Activated CD8-positive, alpha-beta memory T cell treated with anti-CD3 and anti-CD28 coated beads, Interleukin-2, amount 50 U/mL, for 4 hours (primary cell): ENCODE results near the gene SYCP2.
A peak's percentile ranks its signal among the peaks of the same experiment; 100 is the strongest.

Source experiments
- DNase-seq: peaks from one replicate; pipeline ENCODE4 v3.0.0-alpha.2; 2020

The SYCP2 gene

DNA sequence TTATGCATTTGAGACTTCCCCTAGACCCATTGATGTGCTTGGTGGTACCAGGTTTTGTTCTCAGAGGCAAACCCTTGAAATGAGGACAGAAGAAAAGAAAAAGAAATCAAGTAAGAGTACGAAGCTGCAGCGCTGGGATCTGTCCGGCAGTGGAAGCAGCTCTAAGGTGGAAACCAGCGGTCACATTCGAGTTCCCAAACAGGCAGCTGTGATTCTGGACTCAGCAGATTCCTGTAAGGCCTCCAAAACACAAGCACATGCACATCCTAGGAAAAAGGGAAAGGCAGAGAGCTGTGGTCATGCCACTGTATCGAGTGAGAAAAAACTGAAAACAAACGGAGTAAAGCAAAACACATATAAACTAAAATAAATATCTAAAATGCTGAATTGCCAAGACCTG is 11.3 kb upstream of the SYCP2 start:
- DNase-seq, result no peak

DNA sequence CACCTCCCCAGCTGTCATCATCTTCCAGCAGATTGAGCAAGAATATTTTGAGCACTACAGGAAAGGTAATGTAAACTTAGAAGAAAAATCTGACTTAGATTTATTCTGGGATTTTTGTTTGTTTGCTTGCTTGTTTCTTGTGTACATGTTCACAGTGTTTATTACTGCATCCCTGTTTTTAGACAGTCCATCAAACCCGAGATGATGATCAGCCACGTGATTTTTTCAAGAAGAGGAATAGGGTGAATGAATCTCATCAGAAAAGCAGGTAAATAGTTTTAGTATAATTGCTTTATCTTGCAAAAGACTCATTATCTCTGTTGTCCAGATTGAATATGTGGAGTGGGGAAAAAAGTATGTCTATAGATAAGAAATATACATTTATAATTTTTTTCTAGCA is 8.8 kb upstream of the SYCP2 start:
- no peak for DNase-seq

GRCh38 chr20:59940956-59941294 is 7.5 kb upstream of the SYCP2 start:
- DNase-seq, result no peak

DNA sequence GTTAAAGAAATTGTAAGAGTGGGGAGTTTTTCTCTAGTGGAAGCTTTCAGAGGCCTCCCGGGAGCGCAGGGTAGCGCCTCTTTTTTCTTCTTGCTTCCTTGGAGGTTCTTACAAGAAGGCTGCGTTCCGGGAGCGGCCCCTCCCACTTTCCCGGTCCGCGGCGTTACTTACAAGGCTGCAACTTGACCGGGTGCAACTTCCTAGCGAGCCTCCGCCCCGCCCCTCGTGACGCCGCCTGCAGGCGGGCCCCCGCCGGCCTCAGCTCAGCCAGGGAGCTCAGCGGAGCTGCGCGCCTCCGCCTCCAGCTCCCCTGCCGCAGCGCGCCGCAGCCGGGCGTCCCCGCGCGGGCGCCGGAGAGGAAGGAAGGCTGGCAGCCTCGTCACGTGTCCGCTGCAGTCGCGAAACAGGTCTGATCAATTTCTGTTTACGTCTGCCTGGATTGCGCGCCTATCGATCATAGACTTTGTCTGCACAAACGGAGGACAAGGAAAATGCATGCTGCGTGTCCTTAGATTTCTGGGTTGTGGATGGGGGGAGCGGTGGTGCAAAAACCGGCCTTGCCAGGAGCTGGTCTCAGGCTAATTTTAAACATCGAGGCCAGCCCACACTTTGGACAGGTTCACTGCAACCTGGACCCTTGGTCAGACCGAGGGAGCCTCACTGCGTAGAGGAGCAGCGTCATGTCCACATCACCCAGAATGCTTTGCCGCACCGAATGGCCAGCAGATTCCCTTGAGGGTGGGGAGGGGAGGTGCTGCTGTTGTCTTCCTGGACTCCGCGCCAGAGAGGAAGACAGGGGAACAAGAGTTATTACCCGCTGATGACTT is 6.9 kb upstream of the SYCP2 start, which contains the start of the genes FAM217B and PPP1R3D:
TSS of gene FAM217B (plus strand) at position 261 of the 827 bp plus-strand sequence. CDS start 3,555 bp downstream, outside the sequence.
TSS of gene PPP1R3D (minus strand) at position 177 of the 827 bp plus-strand sequence. CDS start 374 bp downstream, outside the sequence.
- peak; percentile 88 for DNase-seq

GRCh38 chr20:59939879-59940128 is 6.4 kb upstream of the SYCP2 start:
- DNase-seq, result no peak

DNA sequence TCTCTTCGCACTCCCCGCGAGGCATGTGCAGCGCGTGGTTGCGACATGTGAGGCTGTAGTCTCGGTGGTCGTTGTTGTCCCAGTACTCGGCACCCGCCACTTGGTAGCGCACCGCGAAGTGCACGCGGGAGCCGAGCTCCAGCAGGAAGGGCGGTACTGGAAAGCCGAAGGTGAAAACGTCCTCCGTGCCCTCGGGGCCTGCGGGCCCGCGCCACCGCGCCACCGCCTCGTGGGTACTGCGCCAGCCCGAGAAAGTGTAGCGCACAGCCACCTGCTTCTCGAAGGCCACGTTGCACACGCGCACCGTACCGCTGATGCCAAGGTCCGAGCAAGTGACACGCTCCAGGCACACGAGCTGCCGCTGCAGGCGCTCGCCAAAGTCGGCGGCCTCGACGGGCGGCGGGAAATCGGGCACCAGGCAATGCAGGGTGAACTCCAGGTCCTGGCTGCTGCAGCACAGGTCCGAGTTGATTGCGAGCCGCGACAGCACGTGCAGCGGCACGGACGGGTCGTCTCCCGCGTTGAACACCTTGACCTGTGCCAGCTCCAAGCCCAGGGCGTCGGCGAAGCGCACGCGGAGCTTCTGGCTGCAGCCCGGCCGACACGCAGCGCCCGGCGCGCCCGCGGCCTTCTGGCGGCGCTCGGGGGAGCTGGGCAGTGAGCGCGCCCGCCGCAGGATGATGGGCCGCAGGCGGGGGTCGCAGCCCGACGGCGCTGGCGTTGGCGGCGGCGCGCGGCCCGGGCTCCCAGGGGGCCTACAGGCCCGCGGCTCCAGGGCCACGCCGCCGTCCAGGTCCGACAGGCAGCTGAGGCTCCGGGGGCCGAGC is 5.8 kb upstream of the SYCP2 start:
- peak; percentile 16 for DNase-seq

GRCh38 chr20:59938696-59939051 is 5.2 kb upstream of the SYCP2 start:
- DNase-seq, result no peak

DNA sequence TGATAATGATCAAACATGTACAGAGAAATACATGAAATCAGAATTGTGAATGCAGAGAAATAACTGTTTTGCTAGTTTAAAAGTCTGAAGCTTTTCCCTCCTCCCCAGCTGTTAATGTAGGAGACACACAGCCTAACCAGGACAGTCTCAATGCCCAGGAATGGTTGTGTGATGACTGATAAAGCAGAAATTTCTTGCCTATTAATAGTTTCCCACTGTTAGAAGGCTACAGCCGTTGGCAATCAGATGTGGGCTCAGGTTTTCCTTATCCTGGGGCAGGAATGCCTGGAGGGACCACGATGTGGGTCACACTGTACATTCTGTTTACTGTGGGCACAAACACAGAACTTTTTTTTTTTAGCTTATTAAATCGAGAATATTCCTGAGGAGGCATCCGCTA is 4.8 kb upstream of the SYCP2 start:
- DNase-seq, result no peak

GRCh38 chr20:59937150-59937549 is 3.7 kb upstream of the SYCP2 start:
- no peak for DNase-seq

DNA sequence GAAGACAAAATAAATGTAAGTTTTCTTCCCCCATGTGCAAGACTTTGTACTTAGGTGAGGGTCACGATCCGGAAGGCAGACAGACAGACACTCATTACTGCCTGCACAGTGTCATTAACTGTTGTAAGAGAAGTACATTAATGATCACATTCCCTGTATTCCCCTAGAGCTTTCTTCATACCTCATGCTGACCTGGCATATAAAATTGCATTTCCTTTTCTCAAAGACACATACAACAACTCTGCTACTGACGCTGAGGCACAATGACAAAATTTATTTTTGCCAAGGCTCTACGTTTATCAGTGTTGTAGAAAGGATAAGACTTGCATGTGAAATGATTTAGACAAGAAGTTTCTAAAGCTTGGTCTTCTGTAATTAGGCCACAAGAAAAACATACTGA is 3.0 kb upstream of the SYCP2 start:
- DNase-seq, result no peak

GRCh38 chr20:59935457-59936185 is 2.2 kb upstream of the SYCP2 start:
- no peak for DNase-seq

DNA sequence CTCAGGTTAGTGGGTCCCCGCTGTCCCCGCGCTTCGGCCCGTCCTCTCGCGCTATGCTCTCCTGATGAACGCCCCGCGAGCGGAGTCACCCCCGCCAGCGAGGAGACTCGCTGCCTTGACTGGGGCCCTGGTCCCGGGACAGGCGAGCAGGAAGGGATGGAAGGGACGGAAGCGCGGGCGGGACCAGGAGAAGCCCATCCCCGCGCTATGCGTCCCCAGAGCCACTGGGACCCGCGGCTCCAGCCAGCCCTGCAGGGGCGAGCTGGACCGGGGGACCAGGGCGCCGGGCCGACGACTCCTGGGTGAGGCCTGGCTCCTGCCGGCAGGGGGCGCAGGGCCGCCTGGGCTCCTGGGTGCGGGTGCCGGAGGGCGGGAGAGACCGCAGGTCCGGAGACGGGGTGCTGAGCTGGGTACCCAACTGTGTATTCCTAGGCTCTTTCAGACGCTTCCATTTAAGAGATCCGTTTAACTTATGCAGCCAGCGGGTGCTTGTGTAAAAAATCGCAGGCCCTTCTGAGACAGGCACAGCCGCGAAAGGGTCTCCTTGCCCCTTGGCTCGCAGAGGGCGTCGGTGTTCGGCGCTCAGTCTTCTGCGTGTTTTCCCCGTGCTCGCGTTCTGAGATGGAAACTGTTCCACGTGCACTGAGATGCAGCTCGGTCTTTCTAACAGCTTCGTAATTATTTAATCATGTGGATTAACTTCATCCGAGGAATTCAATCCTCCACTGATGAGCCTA is 580 bp upstream of the SYCP2 start:
- DNase-seq, result peak; percentile 78

DNA sequence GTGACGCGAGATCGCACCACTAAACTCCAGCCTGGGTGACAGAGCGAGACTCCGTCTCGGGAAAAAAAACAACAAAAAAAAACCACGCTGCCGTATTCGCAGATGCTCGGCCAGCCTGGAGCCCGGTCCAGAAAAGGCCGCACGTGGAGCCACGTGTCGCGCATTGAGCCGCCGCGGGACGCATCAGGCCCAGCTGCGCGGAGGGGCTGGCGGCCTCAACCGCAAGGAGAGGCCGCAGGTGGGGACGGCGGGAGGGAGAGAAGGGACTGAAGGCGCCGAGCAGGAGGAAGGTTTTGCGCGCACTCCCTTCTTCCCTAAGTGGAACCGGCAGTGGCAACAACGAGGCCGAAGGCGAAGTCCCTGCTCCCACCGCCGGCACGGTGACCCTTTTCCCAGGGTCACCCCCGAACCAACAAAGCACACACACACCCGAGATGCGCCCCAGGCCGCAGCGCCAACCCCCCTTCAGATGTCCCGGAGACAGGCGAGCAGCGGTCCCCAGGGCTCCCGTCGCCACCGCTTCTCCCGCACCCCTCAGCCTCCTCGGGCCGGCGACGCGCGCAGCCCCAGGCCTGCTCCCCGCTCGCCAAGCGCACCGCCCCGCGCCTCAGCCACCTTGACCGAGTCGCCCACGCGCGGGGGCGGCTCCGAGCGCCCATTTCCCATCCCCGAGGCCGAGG is 681 bp downstream of the SYCP2 start:
- DNase-seq, result no peak

GRCh38 chr20:59931511-59932312 is 1.7 kb downstream of the SYCP2 start:
- no peak for DNase-seq

- DNase-seq, result no peak
Measured at GRCh38 chr20:59925899-59926298, 7.5 kb downstream of the SYCP2 start.

DNA sequence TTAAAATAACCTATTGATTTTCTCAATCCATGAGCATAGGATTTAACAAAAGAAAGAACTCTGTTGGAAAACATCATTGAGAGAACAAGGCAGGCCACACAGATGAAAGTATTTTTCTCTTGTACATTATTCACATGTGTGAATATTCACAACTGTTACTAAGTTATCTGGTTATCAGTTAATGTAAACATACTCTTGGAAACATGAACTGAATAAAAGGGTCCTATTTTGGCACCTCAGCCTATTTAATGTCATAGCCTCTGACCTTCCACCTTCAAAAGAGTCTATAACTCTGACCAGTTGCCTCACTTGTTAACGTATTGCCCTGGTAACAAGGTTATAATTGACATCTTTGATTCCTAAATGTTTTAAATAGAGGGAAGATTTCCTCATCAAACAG is 8.1 kb downstream of the SYCP2 start:
- no peak for DNase-seq

- no peak for DNase-seq
Measured at GRCh38 chr20:59923514-59923913, 9.9 kb downstream of the SYCP2 start.

- DNase-seq, result no peak
Measured at GRCh38 chr20:59920944-59921343, 12.5 kb downstream of the SYCP2 start.

DNA sequence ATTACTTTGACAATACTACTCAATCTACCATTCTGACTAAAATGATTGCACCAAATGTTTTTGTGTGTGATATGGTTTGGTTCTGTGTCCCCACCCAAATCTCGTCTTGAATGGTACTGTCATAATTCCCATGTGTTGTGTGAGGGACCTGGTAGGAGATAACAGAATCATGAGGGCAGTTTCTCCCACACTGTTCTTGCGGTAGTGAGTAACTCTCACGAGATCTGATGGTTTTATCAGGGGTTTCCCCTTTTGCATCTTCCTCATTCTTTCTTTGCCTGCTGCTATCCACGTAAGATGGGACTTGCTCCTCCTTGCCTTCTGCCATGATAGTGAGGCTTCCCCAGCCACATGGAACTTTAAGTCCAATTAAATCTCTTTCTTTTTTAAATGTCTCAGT is 20.8 kb downstream of the SYCP2 start:
- DNase-seq, result no peak

DNA sequence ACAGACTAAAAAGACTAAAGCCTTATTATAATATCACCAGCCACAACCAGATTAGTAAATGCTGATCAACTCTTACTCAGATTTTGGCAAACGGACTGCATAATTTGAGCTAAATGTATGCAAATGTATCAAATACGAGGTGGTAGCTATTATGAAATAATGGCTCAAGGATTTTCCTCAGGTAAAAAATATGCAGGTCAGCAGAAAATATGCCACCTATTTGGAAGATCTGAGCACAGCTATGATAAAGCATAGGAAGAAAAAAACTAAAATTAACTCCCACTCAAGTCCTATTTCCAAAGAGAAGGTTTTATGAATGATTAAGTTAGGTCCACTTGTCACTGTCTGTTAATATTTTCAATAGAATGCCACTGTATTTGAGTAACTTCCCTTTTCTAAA is 22.4 kb downstream of the SYCP2 start:
- DNase-seq, result no peak

- DNase-seq, result no peak
Measured at GRCh38 chr20:59908855-59909254, 24.6 kb downstream of the SYCP2 start.

DNA sequence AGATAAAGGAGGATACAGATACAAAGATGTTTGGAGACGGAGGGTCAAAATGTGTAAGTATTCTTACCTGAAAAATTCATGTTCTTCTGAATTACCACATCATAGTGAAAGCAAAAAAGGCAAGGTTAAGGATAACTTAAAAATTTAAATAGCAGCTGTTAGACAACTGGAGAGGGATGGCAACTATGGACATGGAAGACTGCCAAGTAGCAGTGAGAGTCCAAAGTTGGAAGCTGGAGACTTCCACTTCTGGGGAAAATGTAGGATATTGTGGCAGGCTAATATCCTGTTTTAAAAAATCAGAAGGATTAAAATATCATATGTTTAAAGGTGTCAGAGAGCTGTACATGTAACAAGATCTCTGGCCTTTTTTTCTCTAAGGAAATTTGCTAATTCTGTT is 29.8 kb downstream of the SYCP2 start:
- DNase-seq, result no peak
